ENCODE results near the gene HAND2. TPM values are rescaled to one million over a fixed set of nuclear protein-coding genes. Genes with fewer than 3 reads are reported as not detected.

Gene HAND2
- total RNA-seq, 1 donor from 2014 or later = not detected

- Mint-ChIP-seq H3K36me3 (ENCODE audit: low read depth, unreplicated experiment) (peaks cover 4% of the 10 kb centered on the region), H3K9me3 (ENCODE audit: unreplicated experiment) (peaks cover 55% of the 10 kb centered on the region), H3K27ac (ENCODE audit: unreplicated experiment) (no peak overlapping the region), H3K4me1 (ENCODE audit: low read depth, unreplicated experiment) (no peaks in the 10 kb centered on the region), H3K4me3 (ENCODE audit: unreplicated experiment) (no peak overlapping the region), H3K27me3 (ENCODE audit: low read depth, unreplicated experiment) (peaks cover 93% of the 10 kb centered on the region)
- Histone ChIP-seq H2AFZ (ENCODE audit: low read depth, low read length) (peak overlapping the region; percentile 17), H3K9me3 (ENCODE audit: insufficient read depth, low read depth, low read length) (peaks cover 2% of the 10 kb centered on the region), H3K4me3 (ENCODE audit: insufficient read depth, low read depth, low read length) (peak overlapping the region; percentile 58), H3K27me3 (ENCODE audit: insufficient read depth, low read length) (peaks cover 98% of the 10 kb centered on the region), H3K36me3 (ENCODE audit: insufficient read depth, low read length) (no peaks in the 10 kb centered on the region), H3K4me2 (ENCODE audit: low read length) (peak overlapping the region; percentile 91), H3K27ac (ENCODE audit: low read depth, low read length) (no peak overlapping the region), H3K9ac (ENCODE audit: low read length) (no peak overlapping the region), H3K79me2 (ENCODE audit: insufficient read depth, low read length) (no peaks in the 10 kb centered on the region), H4K20me1 (ENCODE audit: insufficient read depth, low read length) (peaks cover 3% of the 10 kb centered on the region), H3K4me1 (ENCODE audit: insufficient read depth, low read length) (peaks cover 11% of the 10 kb centered on the region)
- DNase-seq (ENCODE audit: low read depth) = no peak
- no peak for FAIRE-seq
- TF ChIP-seq CTCF (IDR thresholded peaks at IDR 0.05; ENCODE audit: insufficient read depth, low read depth, low read length) (no peak), EZH2 (IDR thresholded peaks at IDR 0.05; ENCODE audit: insufficient read depth, low read length) (peak; percentile 66)
Observed at GRCh38 chr4:173521467-173522159, 8.4 kb downstream of the HAND2 start.

GRCh38 chr4:173520921-173521466 is 9.0 kb downstream of the HAND2 start:
- Histone ChIP-seq H3K9me3 (ENCODE audit: insufficient read depth, low read depth, low read length) (peaks cover 4% of the 10 kb centered on the region), H4K20me1 (ENCODE audit: insufficient read depth, low read length) (peaks cover 3% of the 10 kb centered on the region), H3K79me2 (ENCODE audit: insufficient read depth, low read length) (no peaks in the 10 kb centered on the region), H3K4me2 (ENCODE audit: low read length) (peak overlapping the region; percentile 91), H3K27me3 (ENCODE audit: insufficient read depth, low read length) (peaks cover 98% of the 10 kb centered on the region), H3K4me1 (ENCODE audit: insufficient read depth, low read length) (peaks cover 11% of the 10 kb centered on the region), H3K9ac (ENCODE audit: low read length) (no peak overlapping the region), H3K4me3 (ENCODE audit: insufficient read depth, low read depth, low read length) (no peak overlapping the region), H3K36me3 (ENCODE audit: insufficient read depth, low read length) (no peaks in the 10 kb centered on the region), H3K27ac (ENCODE audit: low read depth, low read length) (no peak overlapping the region), H2AFZ (ENCODE audit: low read depth, low read length) (no peak overlapping the region)
- DNase-seq (ENCODE audit: low read depth) = no peak
- peak overlapping the region; percentile 34 for H3K27ac Mint-ChIP-seq (ENCODE audit: unreplicated experiment)
- H3K4me3 Mint-ChIP-seq (ENCODE audit: unreplicated experiment) = no peak overlapping the region
- H3K4me1 Mint-ChIP-seq (ENCODE audit: low read depth, unreplicated experiment) = no peaks in the 10 kb centered on the region
- H3K9me3 Mint-ChIP-seq (ENCODE audit: unreplicated experiment) = peaks cover 56% of the 10 kb centered on the region
- H3K36me3 Mint-ChIP-seq (ENCODE audit: low read depth, unreplicated experiment) = peaks cover 2% of the 10 kb centered on the region
- no peak for FAIRE-seq
- H3K27me3 Mint-ChIP-seq (ENCODE audit: low read depth, unreplicated experiment) = peaks cover 93% of the 10 kb centered on the region
- TF ChIP-seq CTCF (IDR thresholded peaks at IDR 0.05; ENCODE audit: insufficient read depth, low read depth, low read length) (no peak), EZH2 (IDR thresholded peaks at IDR 0.05; ENCODE audit: insufficient read depth, low read length) (no peak)
